ENCODE measurements around the gene MRPL41. TPM values are rescaled to one million over a fixed set of nuclear protein-coding genes. Genes with fewer than 3 reads are reported as not detected.
"Not testable (repeated sequence)": the region's sequence is repeated elsewhere in the genome, so short reads cannot be mapped to it uniquely, and the experiment has no call there.

MRPL41 gene
- polyA plus RNA-seq, 1 donor: 27.6 TPM

- DNase-seq (ENCODE audit: low read depth): no peak
These were observed 516 bp downstream of the MRPL41 start for GRCh38 chr9:137552022-137552768.

- DNase-seq (ENCODE audit: low read depth): not testable (repeated sequence)
These were observed 2.0 kb downstream of the MRPL41 start for GRCh38 chr9:137553654-137554053.

- no peak for DNase-seq (ENCODE audit: low read depth)
These were observed 2.7 kb downstream of the MRPL41 start for GRCh38 chr9:137554349-137554748.

- no peak for DNase-seq (ENCODE audit: low read depth)
These were observed 3.5 kb downstream of the MRPL41 start for GRCh38 chr9:137555179-137555578.

GRCh38 chr9:137556069-137556838, 4.6 kb downstream of the MRPL41 start:
- DNase-seq (ENCODE audit: low read depth): no peak

GRCh38 chr9:137558127-137558526, 6.4 kb downstream of the MRPL41 start:
- no peak for DNase-seq (ENCODE audit: low read depth)

GRCh38 chr9:137564134-137564533, 12.5 kb downstream of the MRPL41 start:
- no peak for DNase-seq (ENCODE audit: low read depth)

GRCh38 chr9:137564817-137565411, 13.2 kb downstream of the MRPL41 start:
- no peak for DNase-seq (ENCODE audit: low read depth)

GRCh38 chr9:137568445-137568844, 16.8 kb downstream of the MRPL41 start:
- DNase-seq (ENCODE audit: low read depth): not testable (repeated sequence)

- no peak for DNase-seq (ENCODE audit: low read depth)
These were observed 18.0 kb downstream of the MRPL41 start for GRCh38 chr9:137569609-137570203.

- DNase-seq (ENCODE audit: low read depth): no peak
These were observed 18.9 kb downstream of the MRPL41 start for GRCh38 chr9:137570566-137570965.

- DNase-seq (ENCODE audit: low read depth): no peak
These were observed 22.5 kb downstream of the MRPL41 start for GRCh38 chr9:137574192-137574591.

GRCh38 chr9:137575364-137575715, 23.7 kb downstream of the MRPL41 start:
- no peak for DNase-seq (ENCODE audit: low read depth)

GRCh38 chr9:137575716-137576411, 24.2 kb downstream of the MRPL41 start:
- DNase-seq (ENCODE audit: low read depth): no peak

GRCh38 chr9:137578518-137579258, 27.0 kb downstream of the MRPL41 start, which contains the start of gene DPH7:
TSS of gene DPH7 (minus strand) at chr9:137578925. CDS start at chr9:137578777, 148 bp downstream.
- DNase-seq (ENCODE audit: low read depth): peak; percentile 56

- DNase-seq (ENCODE audit: low read depth): no peak
These were observed 27.6 kb downstream of the MRPL41 start for GRCh38 chr9:137579259-137579604.

- no peak for DNase-seq (ENCODE audit: low read depth)
These were observed 28.7 kb downstream of the MRPL41 start for GRCh38 chr9:137580209-137580953.

- DNase-seq (ENCODE audit: low read depth): no peak
These were observed 29.3 kb downstream of the MRPL41 start for GRCh38 chr9:137580954-137581322.

- no peak for DNase-seq (ENCODE audit: low read depth)
These were observed 29.9 kb downstream of the MRPL41 start for GRCh38 chr9:137581361-137582285.
